Astrocyte of the cerebellum (primary cell): Measurements from ENCODE around the gene XK.

Source experiments
- DNase-seq: peaks from one replicate; pipeline ENCODE4 v3.0.0-alpha.2; 2011; ENCODE audit warnings: low read depth
- H3K4me3 ChIP-seq: 2 replicates; pipeline ENCODE4 v1.5.1; 2011; ENCODE audit warnings: mild to moderate bottlenecking, low read depth, low read length, moderate library complexity
- in situ Hi-C: cut with HindIII; loops from 2 replicates; pipeline ENCODE4 v1.10.0; 2017; ENCODE audit warnings: low sequenced_read_pairs
- TF ChIP-seq, protein P1 (sequence below): IDR thresholded peaks from 2 replicates; pipeline ENCODE4 v1.5.1; 2012; ENCODE audit warnings: low read length, low read depth, moderate library complexity, mild to moderate bottlenecking; ENCODE audit errors: missing control alignments

XK gene

GRCh38 chrX:37714479-37714878, 28.9 kb downstream of the XK start:
- no peak overlapping the region for H3K4me3 ChIP-seq
- no peak for DNase-seq
- in situ Hi-C loops: no loop called here
- TF ChIP-seq, protein P1, sequence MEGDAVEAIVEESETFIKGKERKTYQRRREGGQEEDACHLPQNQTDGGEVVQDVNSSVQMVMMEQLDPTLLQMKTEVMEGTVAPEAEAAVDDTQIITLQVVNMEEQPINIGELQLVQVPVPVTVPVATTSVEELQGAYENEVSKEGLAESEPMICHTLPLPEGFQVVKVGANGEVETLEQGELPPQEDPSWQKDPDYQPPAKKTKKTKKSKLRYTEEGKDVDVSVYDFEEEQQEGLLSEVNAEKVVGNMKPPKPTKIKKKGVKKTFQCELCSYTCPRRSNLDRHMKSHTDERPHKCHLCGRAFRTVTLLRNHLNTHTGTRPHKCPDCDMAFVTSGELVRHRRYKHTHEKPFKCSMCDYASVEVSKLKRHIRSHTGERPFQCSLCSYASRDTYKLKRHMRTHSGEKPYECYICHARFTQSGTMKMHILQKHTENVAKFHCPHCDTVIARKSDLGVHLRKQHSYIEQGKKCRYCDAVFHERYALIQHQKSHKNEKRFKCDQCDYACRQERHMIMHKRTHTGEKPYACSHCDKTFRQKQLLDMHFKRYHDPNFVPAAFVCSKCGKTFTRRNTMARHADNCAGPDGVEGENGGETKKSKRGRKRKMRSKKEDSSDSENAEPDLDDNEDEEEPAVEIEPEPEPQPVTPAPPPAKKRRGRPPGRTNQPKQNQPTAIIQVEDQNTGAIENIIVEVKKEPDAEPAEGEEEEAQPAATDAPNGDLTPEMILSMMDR: no peak

GRCh38 chrX:37716602-37717001, 31.0 kb downstream of the XK start:
- in situ Hi-C loops: no loop called here
- no peak overlapping the region for H3K4me3 ChIP-seq
- DNase-seq: no peak
- TF ChIP-seq, protein P1: no peak

DNA sequence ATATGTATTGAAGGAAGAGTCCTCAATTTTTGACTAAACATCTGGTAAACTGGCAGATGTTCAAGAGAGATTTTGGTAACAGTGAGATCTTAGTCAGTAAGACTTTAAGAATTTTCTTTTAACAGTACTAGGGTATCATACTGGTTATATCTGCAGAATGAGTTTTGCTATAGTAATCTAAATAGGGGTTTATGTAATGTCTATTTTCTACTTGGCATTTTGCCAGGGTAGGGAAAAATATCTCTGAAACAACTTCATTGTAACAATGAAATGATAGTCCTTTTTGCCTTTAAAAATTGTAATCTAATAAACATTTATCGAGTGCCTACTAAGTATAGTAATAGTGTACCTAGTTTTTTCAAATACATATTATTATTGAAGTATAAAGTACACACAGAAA, 32.1 kb downstream of the XK start:
- in situ Hi-C loops: no loop called here
- TF ChIP-seq, protein P1: no peak
- DNase-seq: no peak
- H3K4me3 ChIP-seq: no peak overlapping the region

DNA sequence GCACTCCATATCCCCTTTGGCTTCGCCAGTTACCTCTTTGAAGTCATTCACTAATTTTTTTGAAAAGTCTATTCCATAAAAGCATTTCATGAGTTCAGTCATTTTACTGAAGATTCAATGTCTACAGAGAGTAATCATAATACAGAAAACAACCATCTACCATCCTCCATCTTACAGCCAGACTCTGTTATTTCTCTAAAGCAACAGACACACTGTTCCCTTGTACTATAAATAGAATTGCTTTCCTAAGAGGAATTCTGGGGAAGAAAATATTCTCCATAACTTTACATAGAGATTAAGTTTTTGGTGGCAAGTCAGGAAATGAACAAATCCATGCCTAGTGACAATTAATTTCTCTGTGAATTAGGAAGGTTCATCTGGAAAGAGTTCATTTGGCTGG, 37.0 kb downstream of the XK start:
- in situ Hi-C loops: no loop called here
- H3K4me3 ChIP-seq: no peak overlapping the region
- DNase-seq: no peak
- TF ChIP-seq, protein P1: no peak

DNA sequence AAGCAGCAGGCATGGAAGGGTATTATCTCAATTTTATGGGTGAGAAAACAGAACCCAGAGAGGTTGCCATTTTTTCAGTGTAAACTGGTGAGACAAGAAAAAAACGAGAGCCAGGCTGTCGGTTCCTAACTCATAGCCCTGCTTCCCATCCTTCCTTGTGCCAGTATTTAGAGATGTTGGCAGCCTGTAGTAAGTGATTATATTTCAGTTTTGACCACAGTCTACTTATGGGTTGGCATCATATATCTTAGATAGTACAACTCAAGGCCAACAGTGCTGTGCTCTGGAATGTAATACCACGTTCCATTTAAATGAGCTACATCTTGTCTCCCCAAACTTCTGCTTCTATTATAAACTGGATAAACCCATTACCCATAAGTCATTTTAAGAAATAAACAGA, 40.8 kb downstream of the XK start:
- TF ChIP-seq, protein P1: no peak
- no peak for DNase-seq
- no peak overlapping the region for H3K4me3 ChIP-seq
- in situ Hi-C loops: no loop called here

- TF ChIP-seq, protein P1: peak; percentile 77
- in situ Hi-C loops: no loop called here
- DNase-seq: peak; percentile 45
- H3K4me3 ChIP-seq: no peak overlapping the region
Measured at GRCh38 chrX:37745354-37745753, 59.8 kb downstream of the XK start.

DNA sequence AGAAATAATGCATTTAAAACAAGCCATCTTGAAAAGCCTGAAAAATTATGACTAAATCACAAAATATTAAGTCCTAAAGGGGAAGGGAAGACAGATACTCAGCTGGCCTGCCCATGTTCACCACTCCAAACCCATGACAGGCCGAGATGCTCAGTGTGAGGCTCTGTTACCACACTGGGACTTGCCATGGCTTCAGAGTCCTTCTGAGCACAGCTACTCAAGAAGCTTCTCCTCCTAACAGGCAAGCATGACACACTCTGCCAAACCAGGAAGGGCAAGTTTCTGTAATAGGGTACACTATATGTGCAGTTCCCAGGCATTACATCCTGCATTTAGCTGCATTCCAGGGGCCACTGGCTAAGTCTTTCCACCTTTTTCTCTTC, 60.2 kb downstream of the XK start:
- no peak for DNase-seq
- no peak overlapping the region for H3K4me3 ChIP-seq
- in situ Hi-C loops: no loop called here
- TF ChIP-seq, protein P1: no peak
